Upper lobe of left lung (tissue), 4 donors: ENCODE results near the gene MRPL16.

Experiments used
- EP300 ChIP-seq, 4 donors: sonication (generic); formaldehyde crosslinking; IDR thresholded peaks; one replicate each; pipeline ENCODE4 v1.5.1; 2017; ENCODE audit warnings: antibody characterized with exemption in 4 of 4, control low read depth in 2 of 4
- TF ChIP-seq, protein P1 (sequence below), 6 experiments: fragments of 450-650 bp in 4 of 6; fragments of 200-600 bp in 2 of 6; sonication (generic) in 2 of 6; IDR thresholded peaks; one replicate each; pipeline ENCODE4 v1.5.1; 2016 to 2019; ENCODE audit warnings: antibody characterized with exemption in 6 of 6

DNA sequence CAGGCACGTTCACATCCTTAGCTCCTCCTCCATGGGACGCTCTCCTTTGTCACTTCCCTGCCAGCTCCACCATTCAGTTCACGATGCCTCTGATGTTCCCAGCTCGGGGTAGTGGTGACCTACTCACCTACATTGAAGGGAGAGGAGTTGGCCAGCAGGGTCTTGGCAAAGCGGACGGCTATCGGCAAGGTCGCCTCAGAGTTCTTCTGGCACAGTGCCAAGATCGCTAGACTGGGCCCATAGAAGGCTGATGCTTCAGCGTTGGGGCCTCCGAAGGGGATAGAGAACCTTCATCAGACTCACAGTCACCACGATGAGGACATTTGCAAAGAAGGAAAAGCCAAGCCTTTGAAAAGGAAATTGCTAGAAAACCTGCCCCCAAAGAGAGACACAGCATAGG is 31.7 kb upstream of the MRPL16 start:
- TF ChIP-seq EP300 (IDR thresholded peaks at IDR 0.05), result no peak
- TF ChIP-seq, protein P1, sequence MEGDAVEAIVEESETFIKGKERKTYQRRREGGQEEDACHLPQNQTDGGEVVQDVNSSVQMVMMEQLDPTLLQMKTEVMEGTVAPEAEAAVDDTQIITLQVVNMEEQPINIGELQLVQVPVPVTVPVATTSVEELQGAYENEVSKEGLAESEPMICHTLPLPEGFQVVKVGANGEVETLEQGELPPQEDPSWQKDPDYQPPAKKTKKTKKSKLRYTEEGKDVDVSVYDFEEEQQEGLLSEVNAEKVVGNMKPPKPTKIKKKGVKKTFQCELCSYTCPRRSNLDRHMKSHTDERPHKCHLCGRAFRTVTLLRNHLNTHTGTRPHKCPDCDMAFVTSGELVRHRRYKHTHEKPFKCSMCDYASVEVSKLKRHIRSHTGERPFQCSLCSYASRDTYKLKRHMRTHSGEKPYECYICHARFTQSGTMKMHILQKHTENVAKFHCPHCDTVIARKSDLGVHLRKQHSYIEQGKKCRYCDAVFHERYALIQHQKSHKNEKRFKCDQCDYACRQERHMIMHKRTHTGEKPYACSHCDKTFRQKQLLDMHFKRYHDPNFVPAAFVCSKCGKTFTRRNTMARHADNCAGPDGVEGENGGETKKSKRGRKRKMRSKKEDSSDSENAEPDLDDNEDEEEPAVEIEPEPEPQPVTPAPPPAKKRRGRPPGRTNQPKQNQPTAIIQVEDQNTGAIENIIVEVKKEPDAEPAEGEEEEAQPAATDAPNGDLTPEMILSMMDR (IDR thresholded peaks at IDR 0.05), result no peak
